GM21390 (cell line): Measurements from ENCODE around the gene NOTCH1.

Source experiments
- ATAC-seq: cut with Tn5 transposase; IDR thresholded peaks from one replicate; pipeline ENCODE4 v1.9.1; 2021; ENCODE audit not compliant: unreplicated experiment

The NOTCH1 gene

GRCh38 chr9:136466155-136466541 lies 79.7 kb downstream of the NOTCH1 start:
- no peak for ATAC-seq

- no peak for ATAC-seq
Measured at GRCh38 chr9:136465500-136466154, 80.2 kb downstream of the NOTCH1 start.

- no peak for ATAC-seq
Measured at GRCh38 chr9:136464241-136464640, 81.6 kb downstream of the NOTCH1 start.

- no peak for ATAC-seq
Measured at GRCh38 chr9:136463578-136463977, 82.3 kb downstream of the NOTCH1 start.

GRCh38 chr9:136462664-136463063 lies 83.2 kb downstream of the NOTCH1 start:
- ATAC-seq, result no peak

- ATAC-seq, result no peak
Measured at GRCh38 chr9:136460772-136461325, 85.0 kb downstream of the NOTCH1 start.

- ATAC-seq, result no peak
Measured at GRCh38 chr9:136459425-136459824, 86.4 kb downstream of the NOTCH1 start.

- ATAC-seq, result no peak
Measured at GRCh38 chr9:136457326-136457725, 88.5 kb downstream of the NOTCH1 start.

- no peak for ATAC-seq
Measured at GRCh38 chr9:136456258-136456657, 89.6 kb downstream of the NOTCH1 start.

- ATAC-seq, result no peak
Measured at GRCh38 chr9:136455043-136456002, 90.5 kb downstream of the NOTCH1 start.

- no peak for ATAC-seq
Measured at GRCh38 chr9:136454026-136454796, 91.6 kb downstream of the NOTCH1 start.

- no peak for ATAC-seq
Measured at GRCh38 chr9:136453326-136453725, 92.5 kb downstream of the NOTCH1 start.

GRCh38 chr9:136451221-136451877 lies 94.5 kb downstream of the NOTCH1 start:
- no peak for ATAC-seq

- no peak for ATAC-seq
Measured at GRCh38 chr9:136448655-136449054, 97.2 kb downstream of the NOTCH1 start.

- no peak for ATAC-seq
Measured at GRCh38 chr9:136447173-136447778, 98.6 kb downstream of the NOTCH1 start.

- ATAC-seq, result no peak
Measured at GRCh38 chr9:136445799-136446198, 100.0 kb downstream of the NOTCH1 start.
